GM19023 (cell line): ENCODE measurements around the gene SARDH.
"Not testable (repeated sequence)": the region's sequence is repeated elsewhere in the genome, so short reads cannot be mapped to it uniquely, and the experiment has no call there.

Experiments used
- ATAC-seq: cut with Tn5 transposase; IDR thresholded peaks from one replicate; pipeline ENCODE4 v1.9.1; 2021; ENCODE audit warnings: mild to moderate bottlenecking, moderate library complexity; ENCODE audit not compliant: unreplicated experiment

SARDH gene

DNA sequence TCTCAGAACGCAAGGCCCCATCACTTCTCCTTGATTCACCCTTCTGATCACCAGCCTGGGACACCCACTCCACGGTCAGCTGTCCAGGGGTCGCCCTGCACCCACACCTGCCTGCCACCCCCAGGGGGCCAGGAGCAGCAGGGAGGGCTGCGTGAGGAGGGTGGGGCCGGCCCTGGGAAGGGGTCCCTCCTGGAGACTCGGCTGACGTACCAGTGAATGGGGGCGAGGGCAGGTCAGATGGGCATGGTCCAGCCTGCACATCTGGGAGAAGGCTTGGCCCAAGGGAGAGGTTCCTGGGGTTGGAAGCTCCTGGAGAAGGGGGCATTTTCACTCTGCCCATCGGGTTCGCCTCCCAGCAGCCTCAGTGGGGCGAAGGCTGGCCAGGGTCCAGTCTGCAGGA lies 21.8 kb upstream of the SARDH start:
- no peak for ATAC-seq

DNA sequence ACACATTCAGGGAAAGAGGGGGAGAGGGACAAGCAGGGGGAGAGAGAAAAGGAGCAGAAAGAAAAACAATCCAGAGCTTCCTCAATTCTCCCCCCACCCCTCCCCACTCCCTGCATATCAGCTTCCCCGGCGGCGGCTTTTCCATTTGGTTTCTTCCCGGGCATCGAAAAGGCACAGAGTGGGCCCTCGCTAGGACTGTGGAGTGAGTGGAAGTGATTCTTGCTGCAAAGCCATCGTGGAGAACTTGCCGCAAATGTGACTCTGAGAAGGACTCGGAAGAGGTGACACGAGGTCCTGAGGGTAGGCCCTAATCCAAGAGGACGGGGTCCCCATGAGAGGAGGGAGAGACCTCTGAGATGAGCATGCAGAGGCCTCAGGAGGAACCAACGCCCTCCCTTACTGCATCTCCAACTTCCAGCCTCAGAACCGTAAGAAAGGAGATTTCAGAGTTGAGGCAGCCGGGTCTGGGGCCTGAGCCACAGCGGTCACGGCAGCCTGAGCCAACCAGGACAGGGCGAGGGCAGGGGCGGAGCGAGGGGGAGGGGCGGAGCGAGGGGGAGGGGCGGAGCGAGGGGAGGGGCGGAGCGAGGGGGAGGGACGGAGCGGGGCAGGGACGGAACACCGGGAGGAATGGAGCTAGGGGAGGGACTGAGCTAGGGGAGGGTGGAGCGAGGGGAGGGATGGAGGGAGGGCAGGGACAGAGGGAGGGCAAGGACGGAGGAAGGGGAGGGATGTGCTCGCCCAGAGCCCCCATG lies 21.2 kb upstream of the SARDH start:
- no peak for ATAC-seq

DNA sequence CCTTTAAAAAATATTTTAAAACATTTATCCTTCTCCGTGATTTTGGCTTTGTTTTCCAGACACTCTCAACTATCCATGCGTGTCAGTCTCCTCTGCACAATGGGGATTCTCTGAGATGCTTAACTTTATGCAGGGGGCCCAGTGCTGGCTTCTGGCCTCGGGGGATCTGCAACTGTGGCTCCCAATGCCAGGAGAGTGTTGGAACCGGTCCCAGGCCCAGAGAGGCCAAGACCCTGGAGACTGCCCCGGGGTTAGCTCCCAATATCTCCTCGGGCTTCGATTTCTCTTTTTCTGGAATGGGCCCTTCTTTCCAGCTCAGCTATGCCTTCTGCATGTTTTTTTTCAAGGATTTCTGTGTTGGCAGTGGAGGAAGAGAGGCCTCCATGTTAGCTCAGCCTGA lies 20.1 kb upstream of the SARDH start:
- no peak for ATAC-seq

DNA sequence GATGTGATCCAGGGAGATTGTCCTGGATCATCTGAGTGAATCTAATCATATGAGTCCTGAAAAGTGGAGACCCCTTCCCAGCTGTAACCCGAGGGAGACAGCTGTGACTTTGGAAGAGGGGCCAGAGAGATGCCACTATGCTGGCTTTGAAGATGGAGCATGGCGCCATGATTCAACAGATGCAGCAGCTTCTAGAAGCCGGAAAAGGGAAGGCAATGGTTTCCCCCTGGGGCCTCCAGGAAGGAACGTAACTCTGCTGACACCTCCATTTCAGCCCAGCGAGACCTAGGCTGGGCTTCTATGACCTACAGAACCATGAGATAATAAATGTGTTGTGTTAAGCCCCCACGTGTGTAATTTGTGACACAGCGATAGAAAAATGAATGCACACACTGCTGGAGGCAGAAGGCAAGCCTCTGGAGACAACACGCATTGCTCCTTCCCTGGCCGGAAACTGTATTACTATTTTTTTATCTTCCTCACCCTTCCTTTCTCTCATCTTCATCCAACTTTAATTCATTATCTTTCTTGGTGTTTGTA lies 16.6 kb upstream of the SARDH start:
- ATAC-seq: no peak

DNA sequence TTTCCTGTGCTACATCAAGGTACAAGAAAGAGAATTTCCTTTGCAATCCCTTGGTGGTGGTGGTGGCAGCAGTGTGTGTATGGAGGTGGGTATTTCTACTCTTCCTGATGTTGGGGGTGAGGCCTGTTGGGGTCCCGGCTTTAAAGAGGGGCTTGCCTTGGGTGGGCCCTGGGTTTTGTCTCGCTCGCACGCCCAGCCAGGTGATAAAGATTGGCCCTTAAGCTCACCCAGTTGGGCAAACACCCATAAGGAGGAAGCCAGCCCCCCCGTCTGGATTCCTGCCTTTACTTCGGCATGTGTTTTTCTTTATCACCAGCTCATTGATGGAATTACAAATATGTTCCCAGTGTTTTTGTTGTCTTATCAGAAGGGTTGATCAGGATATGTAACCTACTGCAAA lies 16.0 kb upstream of the SARDH start:
- ATAC-seq: no peak

DNA sequence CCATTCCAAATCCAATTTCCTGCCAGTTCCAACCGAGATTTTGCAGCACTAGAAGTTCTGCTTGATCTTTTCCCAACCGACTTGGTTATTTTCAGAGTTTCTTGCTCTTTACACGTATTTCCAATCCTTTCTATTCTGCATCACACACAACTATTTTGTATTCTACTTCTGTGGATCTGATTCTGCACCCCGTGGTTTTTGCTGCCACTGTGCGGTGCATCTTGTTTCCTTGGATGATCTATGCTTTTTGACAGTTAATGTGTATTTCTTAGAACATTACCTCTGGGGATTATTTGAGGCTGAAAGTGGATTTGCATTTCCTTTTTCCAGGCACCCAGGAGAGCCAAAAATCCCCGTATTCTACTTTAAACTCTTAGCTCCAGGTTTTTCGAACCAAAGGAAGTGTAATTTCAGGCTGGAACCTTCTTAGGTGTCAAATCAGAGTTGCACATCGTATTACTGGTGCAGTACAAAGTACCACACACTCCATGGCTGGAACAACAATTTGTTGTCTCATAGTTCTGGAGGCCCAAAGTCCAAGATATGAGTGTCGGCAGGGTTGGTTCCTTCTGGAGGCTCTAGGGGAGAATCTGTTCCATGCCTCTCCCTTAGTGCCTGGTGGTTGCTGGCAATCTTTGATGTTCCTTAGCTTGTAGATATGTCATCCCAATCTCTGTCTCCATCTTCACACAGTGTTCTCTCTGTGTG lies 14.7 kb upstream of the SARDH start:
- ATAC-seq: no peak

DNA sequence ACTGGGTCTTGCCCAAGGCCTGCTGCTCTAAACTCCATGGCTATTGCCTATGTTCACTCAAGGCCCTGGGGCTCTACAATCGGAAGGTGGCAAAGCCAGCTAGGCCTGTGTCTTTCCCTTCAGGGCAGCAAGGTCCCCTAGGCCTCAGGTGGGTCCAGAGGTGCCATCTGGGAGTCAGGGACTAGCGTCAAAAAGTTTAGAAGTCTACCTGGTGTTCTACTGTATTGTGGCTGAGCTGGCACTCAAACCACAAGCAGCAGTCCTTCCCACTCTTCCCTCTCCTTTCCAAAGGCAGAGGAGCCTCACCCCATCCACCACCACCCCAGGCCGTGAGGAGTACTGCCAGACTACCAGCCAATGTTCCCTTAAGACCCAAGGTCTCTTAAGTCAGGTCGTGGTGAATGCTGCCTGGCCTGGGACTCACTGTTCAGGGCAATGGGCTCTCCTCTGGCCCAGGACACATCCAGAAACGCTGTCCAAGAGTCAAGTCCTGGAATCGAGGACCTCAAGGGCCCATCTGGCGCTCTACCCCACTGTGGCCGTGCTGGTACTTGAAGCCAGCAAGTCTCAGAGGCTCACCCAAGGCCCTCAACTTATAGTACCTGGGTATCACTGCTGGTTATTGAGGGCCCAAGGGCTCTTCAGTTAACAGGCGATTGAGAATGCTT lies 13.0 kb upstream of the SARDH start:
- ATAC-seq: no peak

DNA sequence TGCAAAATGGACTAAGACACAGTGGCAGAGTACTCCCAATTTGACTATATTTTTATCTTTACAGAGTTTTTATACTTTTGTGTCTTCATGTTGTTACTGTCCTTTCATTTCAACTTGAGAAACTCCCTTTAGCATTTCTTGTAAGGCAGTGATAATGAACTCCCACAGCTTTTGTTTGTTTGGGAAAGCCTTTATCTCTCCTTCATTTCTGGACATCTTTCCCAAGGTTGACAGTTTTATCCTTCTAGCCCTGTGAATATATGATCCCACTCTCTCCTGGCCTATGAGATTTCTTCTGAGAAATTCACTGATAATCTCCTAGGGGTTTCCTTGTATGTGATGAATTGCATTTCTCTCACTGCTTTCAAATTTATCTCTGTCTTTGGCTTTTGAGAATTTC lies 9.2 kb upstream of the SARDH start:
- no peak for ATAC-seq

DNA sequence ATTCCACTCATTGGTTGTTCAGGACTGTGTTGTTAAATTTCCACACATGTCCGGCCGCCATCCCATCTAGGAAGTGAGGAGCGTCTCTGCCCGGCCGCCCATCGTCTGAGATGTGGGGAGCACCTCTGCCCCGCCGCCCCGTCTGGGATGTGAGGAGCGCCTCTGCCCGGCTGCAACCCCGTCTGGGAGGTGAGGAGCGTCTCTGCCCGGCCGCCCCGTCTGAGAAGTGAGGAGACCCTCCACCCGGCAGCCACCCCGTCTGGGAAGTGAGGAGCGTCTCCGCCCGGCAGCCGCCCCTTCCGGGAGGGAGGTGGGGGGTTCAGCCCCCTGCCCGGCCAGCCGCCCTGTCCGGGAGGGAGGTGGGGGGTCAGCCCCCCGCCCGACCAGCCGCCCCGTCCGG lies 6.4 kb upstream of the SARDH start:
- ATAC-seq: not testable (repeated sequence)

DNA sequence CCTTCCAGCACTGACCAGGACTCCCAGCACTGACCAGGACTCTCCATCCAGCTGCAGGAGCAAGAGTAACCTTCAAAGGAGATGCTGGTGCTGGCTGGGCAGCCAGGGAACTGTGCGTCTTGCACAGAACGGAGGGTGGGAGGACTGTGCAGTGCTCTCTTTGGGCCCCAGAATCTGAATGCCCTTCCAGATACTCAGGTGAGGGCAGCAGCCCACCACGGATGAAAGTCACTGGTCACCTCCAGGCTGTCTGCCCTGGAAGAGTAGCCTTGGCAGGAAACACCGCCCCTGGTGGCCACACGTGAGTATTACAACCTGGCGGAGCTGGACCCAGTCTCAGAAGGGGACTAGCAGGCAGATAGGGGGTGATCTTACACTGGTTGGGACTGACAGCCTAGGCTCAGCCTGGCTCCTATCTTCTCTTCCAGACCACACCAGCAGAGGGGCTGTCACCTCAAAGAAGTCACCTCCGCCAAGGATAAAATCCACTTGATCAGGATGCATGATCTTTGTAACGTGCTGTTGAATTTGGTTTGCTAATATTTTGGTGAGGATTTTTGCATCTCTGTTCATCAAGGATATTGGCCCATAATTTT lies 4.8 kb upstream of the SARDH start:
- no peak for ATAC-seq

DNA sequence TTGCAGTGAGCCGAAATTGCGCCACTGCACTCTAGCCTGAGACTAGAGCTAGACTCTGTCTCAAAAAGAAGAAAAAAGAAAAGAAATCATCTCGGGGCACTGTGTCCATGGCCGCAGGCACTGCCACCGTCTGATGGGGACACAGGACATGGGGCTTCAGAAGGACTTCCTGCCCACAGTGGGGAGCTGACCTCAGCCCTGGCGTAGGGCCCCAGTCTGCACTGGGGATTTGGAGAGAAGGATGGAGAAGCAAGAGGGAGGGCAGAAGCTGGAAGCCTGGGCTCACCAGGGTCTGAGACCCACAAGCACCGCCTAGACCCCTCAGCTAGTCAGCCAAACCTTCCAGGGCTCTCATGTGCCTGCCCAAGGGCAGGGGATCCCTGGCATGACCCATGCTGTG lies 4.1 kb upstream of the SARDH start:
- ATAC-seq: no peak

DNA sequence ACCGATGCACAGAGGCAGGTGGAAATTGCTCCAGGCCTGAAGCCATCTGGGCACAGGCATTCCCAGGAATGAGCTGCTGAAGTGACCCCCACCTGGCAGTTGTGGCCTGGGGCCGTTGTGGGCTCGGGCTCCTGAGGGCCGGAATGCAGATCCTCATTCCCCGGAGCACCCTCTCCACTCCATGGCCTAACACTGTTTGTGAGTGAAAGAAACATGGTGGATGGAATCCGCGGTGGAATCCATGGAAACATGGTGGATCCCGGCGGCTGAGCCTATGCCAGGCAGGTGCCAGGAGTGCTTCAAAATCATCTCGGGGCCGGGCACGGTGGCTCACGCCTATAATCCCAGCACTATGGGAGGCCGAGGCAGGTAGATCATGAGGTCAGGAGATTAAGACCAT lies 3.6 kb upstream of the SARDH start:
- ATAC-seq: no peak

DNA sequence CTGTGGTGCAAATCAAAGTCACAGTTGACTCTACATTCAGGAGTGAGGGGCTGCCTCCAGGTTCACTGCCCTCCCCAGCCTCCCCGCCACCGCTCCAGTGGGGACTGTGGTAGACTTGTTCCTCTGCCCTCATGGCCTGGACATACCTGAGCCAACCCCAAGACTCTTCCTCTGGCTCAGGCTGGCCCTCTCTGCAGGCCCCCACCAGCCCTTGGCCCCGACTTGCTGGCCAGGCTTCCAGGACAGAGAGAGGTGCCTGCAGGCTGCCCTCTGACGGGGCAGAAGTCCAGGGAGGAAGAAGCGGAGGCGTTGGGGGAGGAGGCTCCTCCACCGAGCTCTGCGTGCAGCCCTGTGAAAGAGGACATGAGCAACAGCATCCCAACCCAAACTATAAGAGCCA lies 2.8 kb upstream of the SARDH start:
- ATAC-seq: no peak

DNA sequence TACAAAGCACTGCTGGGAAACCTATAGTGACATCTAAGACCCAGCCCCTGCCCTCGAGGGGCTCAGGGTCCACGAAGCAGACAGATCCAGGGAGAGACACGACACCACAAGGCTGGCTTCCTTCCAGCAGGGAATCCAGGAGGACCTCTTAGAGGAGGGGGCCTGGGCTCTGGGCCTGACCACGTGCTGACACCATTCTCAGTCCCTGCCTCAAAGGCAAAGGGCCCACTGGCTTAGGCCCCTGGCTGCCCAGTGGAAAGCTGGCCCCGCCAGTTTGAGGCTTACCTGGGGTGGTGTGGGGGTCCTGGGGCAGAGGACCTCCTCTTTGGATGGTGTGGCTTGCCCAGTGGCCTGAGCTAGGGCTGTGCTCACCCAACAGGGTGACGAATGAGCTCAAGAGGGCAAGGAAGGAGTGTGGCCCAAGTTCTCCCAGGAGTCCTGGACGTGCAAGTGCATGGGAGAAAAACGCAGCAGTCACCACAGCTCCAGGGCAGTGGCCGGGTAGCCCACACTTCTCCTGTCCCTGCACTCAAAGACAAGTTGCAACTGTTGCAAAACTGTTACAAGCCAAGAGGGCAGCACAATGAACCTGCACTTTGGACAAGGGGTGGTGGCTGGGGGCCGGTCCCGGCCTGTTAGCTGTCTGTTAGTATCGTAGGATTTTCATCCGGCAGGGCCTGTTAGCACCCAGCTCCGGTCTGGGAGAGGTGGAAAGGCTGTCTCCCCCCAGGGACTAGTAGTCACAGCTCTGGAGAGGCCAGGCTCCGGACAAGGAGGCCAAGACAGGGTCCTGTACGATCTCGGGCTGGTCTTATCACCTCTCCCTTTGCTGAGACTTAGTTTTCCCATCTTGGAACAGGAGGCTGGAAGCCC lies 1.5 kb upstream of the SARDH start:
- no peak for ATAC-seq

DNA sequence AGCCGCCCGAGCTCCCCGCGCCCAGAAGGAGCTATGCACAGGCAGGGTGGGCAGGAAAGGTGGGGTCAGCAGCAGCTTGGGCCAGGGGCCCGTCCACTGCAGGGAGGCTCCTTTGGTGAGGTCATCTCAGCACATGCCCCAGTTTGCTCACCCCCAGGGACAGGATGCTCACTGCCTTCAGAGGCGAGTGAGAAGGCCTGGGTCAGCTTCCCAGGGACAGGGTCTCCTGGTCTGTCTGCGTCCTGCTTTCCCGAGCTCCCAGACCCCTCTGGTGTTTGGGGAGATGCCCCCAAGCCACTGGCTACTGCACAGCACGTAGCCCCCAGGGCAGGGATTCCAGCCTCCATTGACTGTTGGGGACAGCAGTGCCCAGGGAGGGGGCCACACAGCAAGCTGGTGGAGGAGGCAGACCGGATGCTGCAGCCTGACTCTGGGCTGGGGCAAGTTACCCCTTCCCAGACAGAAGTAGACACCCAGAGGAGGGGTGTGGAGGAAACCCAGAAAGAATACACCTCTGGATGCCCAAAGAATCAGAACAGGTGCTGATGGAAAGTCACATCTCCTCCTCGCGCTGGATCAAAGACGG lies 581 bp upstream of the SARDH start:
- no peak for ATAC-seq

DNA sequence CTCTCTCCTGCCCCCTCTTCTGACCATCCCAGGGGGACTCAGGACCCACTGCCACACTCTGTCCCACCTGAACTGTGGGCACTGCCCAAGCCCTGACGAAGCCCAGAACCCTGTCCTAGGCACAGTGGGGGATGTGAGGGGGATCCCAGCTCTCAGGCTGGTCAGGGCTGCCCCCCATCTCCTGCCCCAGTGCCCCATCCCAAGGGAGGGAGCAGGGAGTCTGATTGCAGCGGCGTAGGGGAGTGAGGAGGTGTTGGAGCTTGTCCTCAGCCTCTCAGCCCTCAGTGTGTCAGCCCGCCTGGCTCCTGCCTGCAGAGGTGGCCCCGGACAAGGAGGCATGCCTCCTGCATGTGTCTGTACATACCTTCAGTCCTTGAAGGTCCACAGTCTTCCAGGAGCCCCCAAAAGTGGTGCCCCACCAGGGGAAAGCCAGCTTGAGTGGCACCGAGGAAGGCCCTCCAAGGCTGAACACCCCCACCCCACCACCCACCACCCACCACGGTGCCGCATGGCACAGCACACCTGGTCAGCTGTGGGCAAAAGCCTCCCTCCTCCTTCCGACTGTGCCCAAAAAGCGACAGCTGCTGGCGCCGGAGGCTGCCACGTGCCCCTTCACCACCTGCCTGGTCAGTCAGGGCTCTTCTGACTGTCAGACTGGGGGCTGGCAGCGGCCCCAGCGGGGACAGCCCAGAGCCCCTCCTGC lies 930 bp downstream of the SARDH start:
- no peak for ATAC-seq

DNA sequence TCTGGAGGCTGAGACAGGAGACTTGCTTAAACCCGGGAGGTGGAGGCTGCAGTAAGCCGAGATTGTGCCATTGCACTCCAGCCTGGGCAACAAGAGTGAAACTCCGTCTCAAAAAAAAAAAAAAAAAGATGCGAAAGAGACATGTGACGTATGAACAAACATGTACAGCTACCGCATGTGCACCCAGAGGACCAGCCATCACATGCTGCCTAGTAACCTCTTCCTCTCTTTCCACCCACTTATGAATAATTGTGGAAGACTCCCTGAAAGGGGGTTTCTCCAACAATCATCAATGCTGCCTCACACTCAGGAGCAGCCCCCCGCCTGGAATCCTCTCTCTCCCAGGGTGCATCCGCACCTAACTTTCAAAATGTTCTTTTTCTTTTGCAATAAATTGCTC lies 2.2 kb downstream of the SARDH start:
- no peak for ATAC-seq

DNA sequence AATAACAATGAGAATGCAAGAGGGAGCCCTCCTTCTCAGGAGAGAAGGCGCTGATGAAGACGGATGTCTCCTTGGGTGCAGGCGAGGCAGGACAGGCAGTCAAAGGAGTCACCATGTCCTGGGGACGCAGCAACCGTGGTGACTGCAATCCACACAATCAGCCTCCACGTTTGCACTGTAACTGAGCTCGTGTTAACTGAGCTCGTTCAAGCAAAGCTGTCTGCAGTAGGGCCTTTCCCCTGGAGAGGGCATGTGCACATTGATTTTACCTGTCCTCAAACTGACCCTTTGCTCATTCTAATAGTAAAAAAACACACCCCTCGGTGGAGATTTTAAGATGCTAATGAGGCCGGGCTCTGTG lies 2.8 kb downstream of the SARDH start:
- ATAC-seq: no peak

DNA sequence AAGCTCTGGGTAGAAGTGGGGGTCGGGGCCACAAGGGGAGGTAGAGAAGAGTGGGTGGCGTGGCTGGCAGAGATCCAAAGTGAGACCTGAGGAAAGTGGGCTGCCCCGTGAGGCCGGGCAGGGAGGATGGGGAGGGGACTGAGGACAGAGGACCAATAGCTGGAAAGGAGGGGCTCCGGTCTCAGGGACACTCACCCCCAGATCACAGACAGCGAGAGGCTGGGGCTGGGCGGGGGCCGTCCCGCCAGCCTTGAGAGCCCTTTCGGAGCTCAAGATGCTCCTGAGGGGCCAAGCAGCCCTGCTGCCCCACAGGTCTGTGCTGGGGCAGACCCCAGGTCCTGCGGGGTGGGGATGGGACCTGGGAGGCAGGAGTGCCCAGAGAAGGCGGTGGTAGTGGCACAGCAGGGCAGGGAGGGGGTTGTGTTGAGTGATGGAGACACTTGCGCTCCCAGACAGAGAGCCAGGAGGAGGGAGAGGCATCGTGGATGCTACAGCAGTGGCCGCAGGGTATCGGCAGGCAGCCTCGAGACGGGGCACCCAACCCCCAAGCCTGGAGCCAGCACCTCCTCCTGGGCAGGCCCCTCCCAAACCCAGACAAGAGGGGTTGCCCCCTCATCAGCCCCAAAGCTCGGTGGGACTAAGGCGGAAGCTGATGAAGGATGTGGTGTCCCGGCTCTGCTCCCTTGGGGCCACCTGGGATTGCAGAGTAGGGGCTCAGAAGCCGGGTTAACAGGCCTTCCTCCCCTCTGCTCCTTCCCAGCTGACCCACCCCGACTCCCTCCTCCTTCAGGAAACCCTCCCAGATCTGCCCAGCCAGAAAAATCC lies 3.4 kb downstream of the SARDH start:
- no peak for ATAC-seq
